GM11168 (cell line): ENCODE data around the gene CTSW.

Source experiments
- in situ Hi-C: fragments of 300-500 bp; cut with MboI; formaldehyde crosslinking; loops from one replicate; pipeline ENCODE4 v1.12.0; 2022; ENCODE audit warnings: low sequenced_read_pairs; ENCODE audit not compliant: unreplicated experiment

CTSW gene

DNA sequence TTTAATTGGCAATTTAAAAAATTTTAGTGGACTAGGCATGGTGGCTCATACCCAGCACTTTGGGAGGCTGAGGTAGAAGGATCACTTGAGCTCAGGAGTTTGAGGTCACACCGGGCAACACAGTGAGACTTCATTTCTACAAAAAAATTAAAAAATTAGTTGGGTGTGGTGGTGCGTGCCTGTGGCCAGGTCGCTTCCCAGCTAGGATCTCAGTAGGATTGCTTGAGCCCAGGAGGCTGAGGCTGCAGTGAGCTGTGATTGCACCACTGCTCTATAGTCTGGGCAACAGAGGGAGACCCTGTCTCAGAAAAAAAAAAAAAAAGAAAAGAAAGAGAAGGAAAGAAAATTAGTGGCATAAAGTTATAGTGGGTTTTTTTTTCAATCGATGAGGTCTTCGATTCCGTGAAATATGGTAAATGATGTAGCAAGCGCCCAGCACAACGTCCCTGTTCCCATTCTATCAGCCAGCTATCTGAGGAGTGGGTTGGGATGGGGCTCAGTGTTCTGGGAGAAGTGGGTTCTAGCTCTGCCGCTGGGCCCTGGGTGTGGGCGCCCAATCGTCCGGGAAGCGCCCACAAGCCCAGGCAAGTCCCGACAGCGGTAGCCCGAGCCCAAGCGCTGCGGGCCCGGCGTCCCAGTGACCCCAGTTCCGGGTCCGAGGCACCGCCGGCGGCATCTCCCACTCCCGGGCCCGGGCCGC, 19.2 kb downstream of the CTSW start:
- in situ Hi-C loops = no loop called here

DNA sequence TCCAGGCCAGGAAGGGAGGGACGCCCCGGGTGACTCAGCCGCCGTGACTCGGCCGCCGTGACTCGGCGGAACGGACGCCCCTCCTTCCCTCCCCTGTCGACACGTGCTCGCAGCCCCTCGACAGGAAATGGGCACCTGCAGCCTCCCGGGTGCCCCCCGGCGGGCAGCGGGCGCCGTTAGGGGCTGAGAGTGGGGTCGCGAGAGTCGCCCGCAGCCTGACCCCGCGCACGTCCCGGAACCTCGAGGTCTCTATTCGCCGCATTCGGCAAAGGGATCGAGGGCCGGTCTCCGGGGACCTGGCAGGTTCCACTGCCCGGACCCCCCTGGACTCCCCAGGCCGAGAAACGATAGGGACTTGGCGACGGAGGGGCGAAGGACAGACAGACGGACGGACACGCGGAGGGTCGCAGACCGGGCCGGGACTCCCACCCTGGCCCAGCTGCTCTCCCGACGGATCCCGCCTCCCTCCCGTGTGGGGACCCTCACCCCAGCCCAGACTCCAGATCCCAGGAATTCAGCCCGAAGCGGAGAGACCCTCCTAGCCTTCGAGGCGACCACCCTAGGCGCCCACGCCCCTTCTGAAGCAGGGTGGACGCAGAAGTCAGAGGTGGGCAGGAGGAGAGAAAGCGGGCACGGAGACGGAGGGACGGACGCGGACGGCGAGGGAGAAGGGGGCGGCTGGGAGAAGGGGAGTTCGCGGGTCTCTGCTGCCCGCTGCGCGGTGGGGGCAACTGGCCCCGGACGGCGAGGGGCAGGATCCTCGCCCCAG, 19.9 kb downstream of the CTSW start:
- in situ Hi-C loops = no loop called here

DNA sequence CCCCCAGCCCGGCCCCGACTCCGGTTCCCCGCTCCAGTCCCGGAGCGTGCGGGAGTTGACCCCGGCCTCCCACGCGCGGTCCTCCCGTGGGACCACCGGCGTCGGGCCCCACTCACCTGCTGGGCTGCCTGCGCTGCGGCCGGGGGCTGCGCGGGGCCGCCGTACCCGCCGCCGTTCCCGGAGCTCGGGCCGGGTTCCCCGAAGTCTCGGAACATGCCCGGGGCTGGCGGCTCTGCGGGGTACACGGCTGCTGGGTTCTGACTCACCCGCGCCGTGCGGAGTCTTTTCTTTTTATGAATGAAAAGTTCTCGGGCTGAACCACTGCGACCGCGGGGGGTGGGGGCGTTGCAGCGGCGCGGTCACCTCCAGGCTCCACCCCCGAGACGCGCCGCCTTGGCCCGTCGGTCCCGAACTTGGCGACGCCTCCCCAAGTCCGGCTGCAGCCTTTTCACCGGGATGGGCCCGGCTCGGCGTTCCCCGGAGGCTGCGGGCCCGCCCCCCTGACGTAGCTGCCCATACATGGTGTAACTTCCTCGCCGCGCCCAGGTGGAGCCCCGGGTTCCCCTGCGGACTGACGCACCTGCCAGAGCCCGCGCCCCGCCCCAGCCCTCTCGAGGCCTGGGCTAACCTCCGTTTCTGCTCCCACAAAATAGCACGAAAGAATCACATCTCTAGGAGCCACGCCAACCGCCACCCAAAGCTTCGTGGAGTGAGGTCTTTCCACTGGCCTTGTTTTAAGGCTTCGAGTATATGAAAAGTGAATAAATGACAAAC, 20.7 kb downstream of the CTSW start, which contains the start of gene FOSL1:
FOSL1 (minus strand) TSS at position 264 of the 774 bp plus-strand sequence; CDS start at position 215, 49 bp downstream.
- in situ Hi-C loops = no loop called here

DNA sequence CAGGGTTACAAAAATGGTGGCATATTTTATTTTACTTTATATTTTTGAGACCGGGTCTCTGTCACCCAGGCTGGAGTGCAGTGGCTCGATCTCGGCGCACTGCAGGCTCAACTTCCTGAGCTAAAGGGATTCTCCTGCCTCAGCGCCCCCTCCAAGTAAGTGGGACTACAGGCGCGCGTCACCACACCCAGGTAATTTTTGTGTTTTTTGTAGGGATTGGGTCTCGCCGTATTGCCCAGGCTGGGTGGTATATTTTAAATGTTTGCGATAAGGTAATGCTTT, 21.2 kb downstream of the CTSW start:
- in situ Hi-C loops = no loop called here

DNA sequence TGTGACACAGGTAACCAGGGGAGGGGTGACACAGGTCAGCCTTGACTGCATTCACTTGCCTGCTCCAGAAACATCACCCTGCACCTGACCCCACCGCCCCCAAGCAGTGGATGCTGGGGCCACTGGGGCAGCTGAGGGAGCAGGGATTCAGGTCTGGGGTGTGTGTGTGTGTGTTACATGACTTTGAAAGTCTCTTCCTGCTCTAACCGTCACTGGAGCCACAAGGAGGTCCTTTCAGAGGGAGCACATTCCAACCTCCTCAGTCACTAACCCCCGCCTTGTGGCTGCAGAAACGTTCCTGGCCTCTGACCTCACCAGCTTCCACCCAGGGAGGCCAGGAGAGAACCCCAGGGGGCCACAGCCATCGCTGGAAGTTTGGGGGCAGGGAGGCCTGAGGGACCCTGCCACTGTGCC, 23.4 kb downstream of the CTSW start:
- in situ Hi-C loops = no loop called here

DNA sequence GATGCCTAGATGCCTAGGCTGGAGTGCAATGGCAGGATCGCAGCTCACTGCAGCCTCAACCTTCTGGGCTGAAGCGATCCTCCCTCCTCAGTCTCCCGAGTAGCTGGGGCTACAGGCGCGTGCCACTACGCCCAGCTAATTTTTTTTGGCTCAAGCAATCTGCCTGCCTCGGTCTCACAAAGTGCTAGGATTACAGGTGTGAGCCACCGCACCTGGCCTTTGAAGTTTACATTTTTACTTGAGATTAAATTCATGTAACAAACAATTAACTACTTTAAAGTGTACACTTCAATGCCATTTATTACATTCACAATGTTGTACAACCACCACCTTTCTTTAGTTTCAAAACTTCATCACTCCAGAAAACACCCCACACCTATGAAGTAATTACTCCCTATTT, 24.1 kb downstream of the CTSW start:
- in situ Hi-C loops = no loop called here

DNA sequence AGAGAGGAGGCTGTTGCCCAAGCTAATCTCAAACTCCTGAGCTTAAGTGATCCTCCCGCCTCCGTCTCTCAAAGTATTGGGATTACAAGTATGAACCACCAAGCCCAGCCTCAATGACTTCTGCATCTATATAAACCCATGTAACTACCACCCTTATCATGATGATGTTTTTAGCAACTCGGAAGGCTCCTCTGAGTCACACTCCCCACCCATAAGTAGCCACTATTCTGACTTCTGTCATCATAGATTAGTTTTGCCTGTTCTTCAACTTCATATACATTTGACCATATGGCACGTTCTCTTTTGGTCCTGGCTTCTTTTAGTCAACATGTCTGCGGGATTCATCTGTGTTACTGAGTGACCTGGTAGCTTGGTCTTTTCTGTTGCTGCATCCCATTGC, 27.0 kb downstream of the CTSW start:
- in situ Hi-C loops = no loop called here

DNA sequence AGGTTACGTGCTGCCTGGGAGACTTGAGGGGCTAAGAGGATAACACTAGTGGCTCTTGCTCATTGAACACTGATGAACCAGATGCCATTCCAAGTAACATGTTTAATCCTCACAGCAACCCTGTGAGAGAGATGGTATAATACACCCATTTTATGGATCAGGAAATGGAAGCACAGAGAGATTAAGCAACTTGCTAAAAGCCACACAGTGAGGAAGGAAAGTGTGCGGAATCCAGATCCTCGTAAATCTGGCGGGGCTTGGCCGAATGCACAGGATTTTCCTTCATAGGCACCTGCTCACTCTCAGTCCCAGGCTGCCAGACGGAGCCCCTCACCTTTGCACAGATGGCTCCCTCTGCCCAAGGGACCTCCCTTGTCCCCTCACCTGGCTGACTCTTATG, 28.2 kb downstream of the CTSW start:
- in situ Hi-C loops = no loop called here

DNA sequence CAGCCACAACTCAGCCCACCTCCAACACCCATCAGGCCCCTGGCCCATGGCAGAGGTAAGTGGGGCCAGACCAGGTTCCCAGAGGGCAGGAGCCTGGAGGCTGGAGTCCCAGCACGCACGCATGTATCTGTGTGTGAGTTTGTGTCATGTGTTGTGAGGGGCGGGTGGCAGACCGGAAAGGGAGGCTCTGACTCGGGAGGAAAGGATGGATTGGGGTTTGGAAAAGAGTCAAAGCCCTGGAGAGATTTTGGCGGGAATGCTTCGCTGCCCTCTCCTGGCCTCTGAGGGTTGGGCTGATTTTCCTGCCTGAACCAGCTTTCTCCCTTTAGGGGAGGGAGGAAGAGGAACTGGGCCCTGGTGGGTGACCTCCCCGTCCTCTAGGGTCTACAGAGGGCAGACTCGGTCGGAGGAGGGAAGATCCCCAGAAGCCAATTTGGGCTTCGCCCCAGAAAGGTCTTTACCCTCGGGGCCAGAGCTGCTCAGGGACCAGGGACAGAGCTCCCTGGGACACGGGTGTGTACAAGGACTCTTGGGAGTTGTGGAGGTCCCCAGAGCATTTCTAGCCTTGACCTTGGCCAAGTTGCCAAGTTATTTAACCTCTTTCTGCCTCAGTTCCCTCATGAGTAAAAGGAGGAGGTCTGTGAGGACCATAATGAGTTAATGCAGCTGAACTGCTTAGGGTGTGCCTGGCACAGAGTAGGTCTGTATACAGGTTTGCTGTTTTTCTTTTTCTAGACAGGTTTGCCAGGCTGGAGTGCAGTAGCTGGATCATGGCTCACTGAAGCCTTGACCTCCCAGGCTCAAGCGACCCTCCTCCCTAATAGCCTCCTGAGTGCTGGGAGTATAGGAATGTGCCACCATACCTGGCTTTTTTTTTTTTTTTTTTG, 32.3 kb downstream of the CTSW start:
- in situ Hi-C loops = no loop called here

DNA sequence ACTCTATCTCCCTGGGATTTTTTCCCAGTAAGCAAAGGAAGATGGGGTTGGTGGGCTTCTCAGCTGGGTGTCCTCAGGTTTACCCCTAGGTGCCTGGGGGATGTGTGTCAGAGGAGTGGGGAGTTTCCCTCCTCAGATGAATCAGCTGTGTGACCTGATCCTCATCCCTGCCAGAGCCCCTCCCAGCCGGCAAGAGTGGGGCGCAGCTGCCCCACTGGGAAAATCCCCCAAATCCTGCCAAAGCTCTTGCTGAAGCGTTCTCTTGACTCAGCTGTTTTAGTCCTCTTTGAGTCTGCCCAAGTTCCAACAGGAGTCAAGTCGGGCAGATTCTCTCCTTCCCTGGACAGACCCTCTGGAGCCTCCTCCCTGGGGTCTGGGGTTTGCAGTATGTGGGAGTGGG, 33.2 kb downstream of the CTSW start:
- in situ Hi-C loops = no loop called here

DNA sequence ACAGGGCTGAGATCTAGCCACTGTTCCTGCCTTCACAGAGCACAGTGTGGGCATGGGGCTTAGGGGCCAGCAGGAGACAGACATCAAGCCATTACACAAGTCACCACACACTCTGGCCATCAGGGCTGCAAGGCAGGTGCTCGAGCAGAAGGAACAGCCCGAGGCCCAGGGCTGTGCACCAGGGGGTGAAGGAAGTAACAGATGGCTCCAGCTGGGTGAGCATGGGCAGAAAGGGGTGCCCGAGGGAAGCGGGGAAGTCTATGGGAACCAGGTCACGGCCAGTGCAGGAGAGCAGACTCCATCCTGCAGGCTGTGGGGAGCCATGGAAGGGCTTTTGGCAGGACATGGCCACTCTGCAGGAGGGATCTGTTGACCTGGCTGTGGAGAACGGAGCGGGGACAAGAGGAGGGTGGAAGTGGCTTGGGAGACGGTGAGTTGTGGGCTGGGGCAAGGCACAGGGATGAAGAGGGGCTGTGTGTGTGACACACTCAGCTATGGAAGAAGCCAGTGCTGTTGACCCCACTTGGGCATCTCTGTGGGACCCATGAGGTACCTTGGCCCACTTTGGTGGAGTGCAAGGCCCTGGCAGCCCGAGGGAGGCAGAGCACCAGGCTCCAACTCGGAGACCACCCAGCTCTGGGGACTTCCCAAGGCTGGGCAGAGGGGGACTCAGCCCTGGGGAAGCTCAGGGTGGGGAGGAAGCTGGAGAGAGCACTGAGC, 35.6 kb downstream of the CTSW start:
- in situ Hi-C loops = no loop called here

DNA sequence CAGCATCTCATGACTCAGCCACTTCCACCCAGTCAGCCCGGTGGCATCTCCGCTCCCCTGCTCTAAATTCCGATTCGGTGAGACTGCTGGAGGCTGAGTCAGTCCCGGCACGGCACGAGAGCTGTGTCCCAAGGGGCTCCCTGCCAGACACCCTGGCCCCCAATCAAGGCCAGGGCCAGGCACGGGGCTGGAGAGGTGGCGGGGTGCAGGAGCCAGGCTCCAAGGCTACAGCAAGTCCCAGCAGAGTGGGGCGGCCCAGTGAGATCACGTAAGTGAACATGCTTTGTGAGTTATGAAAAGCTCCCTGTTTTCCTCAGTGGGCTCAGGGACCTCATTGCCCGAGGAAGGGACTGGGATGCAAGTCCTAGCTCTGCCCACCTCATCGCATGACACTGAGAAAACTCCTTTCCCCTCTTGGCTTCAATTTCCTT, 36.2 kb downstream of the CTSW start:
- in situ Hi-C loops = no loop called here

DNA sequence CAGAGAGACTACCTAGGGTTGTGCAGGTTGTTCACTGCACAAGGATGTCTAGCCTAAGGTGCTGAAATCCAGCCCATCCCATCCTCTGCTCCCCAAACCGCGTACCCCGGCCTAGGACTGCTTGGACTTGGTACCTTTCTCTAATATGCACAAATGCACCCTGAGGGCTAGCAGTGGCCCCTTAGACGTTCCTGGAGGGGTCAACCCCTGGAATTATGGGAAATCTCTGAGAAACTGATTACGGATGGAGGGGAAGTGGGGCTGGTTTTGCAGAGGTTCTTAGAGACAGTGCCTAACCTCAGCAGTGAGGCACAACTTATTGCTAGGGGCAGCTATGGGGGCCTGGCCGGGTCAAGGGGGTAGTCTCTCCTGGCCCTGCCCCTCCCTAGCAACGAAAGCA, 36.8 kb downstream of the CTSW start:
- in situ Hi-C loops = no loop called here

DNA sequence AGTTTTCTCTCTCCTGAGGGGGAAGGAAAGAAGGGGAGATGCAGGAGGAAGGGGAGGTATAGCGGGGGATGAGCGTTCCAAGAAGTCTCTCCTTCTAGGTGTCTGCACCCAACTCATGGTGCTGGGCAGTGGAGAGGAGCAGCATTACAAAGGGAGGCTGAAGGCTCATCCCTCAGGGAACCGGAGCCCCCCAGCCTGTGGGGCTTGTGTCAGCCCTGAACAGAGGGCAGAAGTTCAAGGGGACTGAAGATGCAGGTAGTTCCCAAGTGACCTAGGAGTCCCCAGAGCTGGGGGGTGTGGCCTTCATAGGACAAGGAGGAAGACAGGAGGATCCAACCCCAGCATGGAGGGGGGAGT, 37.4 kb downstream of the CTSW start:
- in situ Hi-C loops = no loop called here

DNA sequence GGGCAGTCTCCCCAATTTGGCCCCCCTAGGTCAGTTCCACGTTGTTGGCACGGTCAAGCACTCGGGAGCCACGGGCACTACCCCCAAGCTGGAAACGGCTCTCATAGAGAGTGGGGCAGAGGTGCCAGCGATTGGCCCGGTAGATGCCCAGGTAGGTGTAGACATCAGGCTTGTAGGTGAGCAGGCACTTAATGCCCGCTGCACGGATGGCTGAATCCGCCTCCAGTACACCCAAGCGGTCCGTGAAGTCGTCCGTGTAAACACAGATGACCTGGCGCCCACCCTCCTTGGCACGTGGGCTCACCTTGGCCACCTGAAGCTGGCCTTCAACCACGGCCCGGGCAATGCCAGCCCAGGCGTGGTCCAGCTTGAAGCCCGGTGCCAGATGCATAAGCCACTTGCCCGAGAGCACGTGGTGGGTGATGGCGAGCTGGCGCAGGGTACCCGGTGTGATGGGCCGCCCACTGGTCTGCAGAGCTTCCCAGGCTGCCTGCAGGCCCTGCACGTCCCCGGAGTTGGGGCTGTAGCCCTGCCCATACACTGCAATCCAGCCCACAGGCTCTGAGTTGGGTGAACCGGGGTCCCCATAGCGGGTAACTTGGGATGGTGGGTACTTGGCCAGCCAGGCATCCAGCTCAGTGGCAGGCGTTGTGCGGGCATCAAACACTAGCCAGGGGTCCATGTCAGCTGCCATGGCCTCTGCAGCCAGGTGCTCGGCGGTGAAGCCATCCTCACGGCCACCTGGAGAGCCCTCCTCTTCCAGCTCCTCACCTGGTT, 38.0 kb downstream of the CTSW start:
- in situ Hi-C loops = no loop called here

DNA sequence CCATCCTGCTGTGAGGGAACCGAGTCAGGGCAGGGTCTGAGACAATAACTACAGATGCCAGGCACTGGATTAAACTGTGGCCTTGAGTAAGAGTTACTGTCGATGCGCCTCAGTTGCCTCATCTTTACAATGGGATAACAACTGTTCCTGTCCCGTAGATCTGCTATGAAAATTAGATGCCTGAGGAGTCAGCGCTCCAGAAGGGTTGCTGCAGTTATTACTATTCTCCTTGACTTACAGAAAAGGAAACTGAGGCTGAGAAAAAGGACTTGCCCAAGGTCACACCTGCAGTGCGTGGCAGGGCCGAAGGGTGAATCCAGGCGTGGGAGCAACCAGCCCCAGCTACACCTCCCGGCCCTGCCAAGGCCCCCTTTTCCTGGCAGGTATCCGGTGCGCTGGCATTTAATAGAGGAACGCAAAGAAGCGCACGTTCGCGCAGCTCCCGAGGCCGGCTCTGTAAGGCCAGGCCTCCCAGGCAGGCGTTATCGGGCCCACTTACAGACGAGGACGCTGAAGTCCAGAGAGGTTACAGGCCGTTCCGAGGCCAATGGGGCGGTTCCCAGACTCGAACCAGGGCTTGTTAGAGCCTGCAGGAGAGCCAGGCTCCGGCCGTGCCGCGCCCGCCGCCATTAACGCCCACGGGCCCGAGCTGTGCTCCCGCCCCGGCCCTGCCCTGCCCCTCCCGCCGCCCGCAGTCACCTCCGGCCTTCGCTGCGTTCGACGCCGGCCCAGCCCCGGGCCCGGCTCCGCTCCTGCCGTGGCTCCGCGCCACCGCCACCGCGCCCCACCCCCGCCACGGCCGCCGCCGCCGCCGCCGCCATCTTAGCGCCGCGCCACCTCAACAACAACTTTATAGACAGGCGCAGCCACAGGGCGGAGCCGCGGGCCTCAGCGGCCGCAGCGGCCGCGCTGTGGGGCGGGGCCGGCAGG, 38.8 kb downstream of the CTSW start, which contains the start of gene C11orf68:
C11orf68 (minus strand) TSS at position 852 of the 930 bp plus-strand sequence; CDS start at position 821, 31 bp downstream.
- in situ Hi-C loops = no loop called here

DNA sequence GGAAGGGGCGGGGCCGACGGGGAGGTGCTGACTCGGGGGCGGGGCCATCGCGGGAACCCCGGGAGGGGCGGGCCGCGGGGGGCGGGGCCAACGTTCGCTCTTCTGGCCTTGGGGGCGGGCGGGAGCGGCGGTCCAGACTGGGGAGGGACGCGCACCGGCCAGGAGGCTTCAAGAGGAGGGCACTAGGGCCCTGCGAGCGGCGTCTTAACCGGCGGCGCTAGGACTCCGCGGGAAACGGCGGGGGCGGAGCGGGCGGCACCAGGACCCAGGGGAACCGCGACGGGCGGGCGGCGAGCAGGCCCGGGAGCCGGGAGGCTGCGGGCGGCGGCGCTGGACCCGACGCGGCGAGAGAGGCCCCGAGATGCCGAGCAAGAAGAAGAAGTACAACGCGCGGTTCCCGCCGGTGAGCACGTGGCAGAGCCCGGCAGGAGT, 39.5 kb downstream of the CTSW start, which contains the start of gene DRAP1:
DRAP1 (plus strand) TSS at position 286 of the 432 bp plus-strand sequence; CDS start at position 362, 76 bp downstream.
- in situ Hi-C loops = no loop called here
